ENCODE results near the gene DOK3. TPM values are rescaled to one million over a fixed set of nuclear protein-coding genes. Genes with fewer than 3 reads are reported as not detected.

DOK3 gene
- total RNA-seq, 4 donors from 2014 or later = 0.89 to 7.3 (median 1.8) TPM

DNA sequence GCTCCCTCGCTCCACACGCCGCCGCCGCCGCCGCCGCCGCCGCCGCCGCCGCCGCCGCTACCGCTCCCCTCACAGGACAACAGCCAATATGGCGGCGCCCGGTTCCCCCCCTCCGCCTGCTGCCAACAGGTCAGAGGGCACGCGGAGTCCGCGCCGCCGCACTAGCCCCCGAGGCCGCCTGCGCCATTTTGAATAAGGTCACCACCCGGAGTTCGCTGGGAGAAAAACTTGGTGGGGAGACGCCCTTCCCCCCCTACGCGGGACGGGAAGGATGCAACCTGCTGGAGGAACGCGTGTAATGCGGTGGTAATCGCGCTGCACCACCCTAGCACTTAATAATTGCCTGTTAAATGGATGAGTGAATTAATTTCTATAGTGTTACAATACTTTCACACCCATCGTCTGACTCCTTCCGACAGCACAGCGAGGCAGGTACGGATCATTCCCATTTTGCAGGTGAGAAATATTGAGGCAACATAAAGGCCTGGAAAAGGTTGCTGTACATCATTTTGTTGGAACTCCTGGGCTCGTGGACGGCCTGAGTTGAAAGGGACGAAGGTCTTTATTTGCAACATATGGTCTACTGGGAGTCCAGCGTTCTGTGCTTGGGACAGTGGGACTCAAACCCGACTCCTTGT lies 45.0 kb upstream of the DOK3 start, which contains the start of gene FAM193B:
TSS of gene FAM193B (minus strand) at position 90 of the 638 bp plus-strand sequence. CDS start 105 bp downstream, outside the sequence.
- TF ChIP-seq EP300 (IDR thresholded peaks at IDR 0.05) (no peak), POLR2AphosphoS5 (IDR thresholded peaks at IDR 0.05) (peak in 2 of 3 donors; percentile 42 to 83)
- TF ChIP-seq, protein P1, sequence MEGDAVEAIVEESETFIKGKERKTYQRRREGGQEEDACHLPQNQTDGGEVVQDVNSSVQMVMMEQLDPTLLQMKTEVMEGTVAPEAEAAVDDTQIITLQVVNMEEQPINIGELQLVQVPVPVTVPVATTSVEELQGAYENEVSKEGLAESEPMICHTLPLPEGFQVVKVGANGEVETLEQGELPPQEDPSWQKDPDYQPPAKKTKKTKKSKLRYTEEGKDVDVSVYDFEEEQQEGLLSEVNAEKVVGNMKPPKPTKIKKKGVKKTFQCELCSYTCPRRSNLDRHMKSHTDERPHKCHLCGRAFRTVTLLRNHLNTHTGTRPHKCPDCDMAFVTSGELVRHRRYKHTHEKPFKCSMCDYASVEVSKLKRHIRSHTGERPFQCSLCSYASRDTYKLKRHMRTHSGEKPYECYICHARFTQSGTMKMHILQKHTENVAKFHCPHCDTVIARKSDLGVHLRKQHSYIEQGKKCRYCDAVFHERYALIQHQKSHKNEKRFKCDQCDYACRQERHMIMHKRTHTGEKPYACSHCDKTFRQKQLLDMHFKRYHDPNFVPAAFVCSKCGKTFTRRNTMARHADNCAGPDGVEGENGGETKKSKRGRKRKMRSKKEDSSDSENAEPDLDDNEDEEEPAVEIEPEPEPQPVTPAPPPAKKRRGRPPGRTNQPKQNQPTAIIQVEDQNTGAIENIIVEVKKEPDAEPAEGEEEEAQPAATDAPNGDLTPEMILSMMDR (IDR thresholded peaks at IDR 0.05) = peak in 1 of 2 donors; percentile 36
- Histone ChIP-seq H3K9me3 (no peaks in the 10 kb centered on the region), H3K36me3 (no peaks in the 10 kb centered on the region), H3K27ac (peak within 1 kb of the TSS; percentile 85), H3K27me3 (no peaks in the 10 kb centered on the region), H3K4me1 (peaks cover 29% of the 10 kb centered on the region), H3K4me3 (peak within 1 kb of the TSS; percentile 96)
- DNase-seq (ENCODE audit: low spot score in 2 of 2) = peak; percentile 97 to 99
- 18% methylated on average over 22 of the region's 49 CpGs for WGBS

DNA sequence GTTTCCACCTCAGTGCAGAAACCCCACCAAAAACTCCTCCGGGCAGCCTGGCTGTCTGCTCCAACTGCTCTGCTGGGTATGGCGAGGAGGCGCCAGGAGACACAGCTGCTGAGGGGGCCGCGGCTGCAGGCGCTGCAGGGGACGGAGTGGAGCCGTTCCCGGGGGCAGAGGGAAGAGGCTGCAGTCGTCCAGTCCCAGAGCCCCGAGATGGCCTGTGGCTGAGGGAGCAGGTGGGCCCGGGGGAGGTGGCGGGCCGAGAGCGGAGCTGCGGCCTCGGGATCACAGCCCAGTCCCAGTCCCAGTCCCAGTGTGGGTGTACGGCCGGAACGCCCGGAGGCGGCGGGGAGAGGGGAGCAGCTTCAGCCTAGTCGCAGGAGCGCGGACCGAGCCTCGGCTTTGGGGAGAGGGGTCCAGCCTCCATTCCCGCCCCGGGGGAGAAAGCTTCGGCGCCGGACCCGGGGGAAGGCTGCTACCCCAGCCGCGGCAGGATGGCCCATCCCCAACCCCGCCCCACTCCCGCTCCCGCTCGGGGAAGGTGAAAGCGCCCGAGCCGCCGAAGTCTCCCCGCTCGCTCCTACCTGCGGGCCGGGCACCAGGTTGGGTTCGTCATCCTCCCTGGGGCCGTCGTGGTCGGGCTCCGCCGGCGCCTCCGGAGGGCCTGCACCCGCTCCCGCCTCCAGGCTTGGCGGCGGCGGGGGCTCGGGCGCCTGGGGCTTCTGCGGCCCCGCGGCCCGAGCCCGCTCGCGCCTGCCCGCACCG lies 44.2 kb upstream of the DOK3 start:
- Histone ChIP-seq H3K9me3 (no peaks in the 10 kb centered on the region), H3K4me1 (peaks cover 33% of the 10 kb centered on the region), H3K4me3 (peak overlapping the region; percentile 96), H3K36me3 (no peaks in the 10 kb centered on the region), H3K27me3 (no peaks in the 10 kb centered on the region), H3K27ac (peak overlapping the region; percentile 85)
- 1% methylated on average over 30 of the region's 72 CpGs for WGBS
- peak; percentile 78 to 83 for DNase-seq (ENCODE audit: low spot score in 2 of 2)
- TF ChIP-seq POLR2AphosphoS5 (IDR thresholded peaks at IDR 0.05) = no peak
- TF ChIP-seq EP300 (IDR thresholded peaks at IDR 0.05) = no peak
- no peak for TF ChIP-seq POLR2A (IDR thresholded peaks at IDR 0.05)
- TF ChIP-seq, protein P1 (IDR thresholded peaks at IDR 0.05) = no peak

DNA sequence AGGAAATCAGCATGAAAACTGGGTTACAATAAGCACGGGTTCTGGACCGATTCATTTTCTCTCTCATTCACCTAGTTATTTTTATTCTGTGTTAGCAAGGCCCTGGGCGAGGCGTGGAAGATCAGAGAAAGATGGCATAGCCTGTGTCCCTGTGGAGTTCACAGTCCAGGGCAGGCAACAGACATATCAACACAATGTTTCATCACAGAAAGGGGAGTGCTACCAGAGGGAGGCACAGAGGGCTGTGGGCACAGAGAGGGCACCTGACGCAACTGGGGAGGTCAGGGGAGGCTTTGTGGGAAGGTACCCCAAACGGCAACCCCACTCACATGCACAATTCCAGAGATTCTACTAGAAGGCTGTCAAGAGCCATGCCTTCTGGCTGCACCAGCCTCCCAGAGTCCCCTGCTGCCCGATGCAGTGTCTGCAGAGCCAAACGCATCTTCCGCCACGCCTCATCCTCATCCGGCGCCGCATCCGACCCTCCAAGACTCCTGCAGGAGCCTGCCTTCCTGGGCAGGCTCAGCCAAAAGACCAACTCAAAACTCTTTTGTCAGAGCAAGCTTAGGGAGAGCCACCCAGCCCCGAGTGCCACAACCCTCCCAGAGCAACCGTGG lies 43.3 kb upstream of the DOK3 start:
- Histone ChIP-seq H3K27ac (no peak overlapping the region), H3K4me1 (peaks cover 41% of the 10 kb centered on the region), H3K36me3 (no peaks in the 10 kb centered on the region), H3K4me3 (peak overlapping the region; percentile 96), H3K27me3 (no peaks in the 10 kb centered on the region), H3K9me3 (no peaks in the 10 kb centered on the region)
- 47% methylated on average over 8 of the region's 16 CpGs for WGBS
- TF ChIP-seq POLR2AphosphoS5 (IDR thresholded peaks at IDR 0.05) = no peak
- TF ChIP-seq POLR2A (IDR thresholded peaks at IDR 0.05) = no peak
- TF ChIP-seq EP300 (IDR thresholded peaks at IDR 0.05) = no peak
- TF ChIP-seq, protein P1 (IDR thresholded peaks at IDR 0.05) = no peak
- no peak for DNase-seq (ENCODE audit: low spot score in 2 of 2)

DNA sequence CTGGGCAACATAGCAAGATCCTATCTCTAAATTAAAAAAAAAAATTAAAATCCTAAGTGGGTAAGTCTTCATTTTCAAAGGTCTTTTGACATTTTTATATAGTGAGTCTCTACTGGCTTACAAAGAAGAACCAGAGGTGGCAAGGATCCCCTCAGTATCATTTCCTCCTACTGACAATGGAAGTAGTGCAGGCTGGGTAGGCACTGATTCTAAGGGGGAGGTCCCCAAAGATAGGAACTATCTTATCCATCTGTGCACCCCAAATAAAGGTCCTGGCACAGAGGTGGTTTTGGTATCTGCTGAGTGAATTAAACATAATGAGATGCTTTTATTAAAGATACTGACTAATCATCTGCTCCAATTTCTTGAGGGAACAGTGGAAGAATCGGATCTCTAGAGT lies 40.5 kb upstream of the DOK3 start:
- TF ChIP-seq POLR2AphosphoS5 (IDR thresholded peaks at IDR 0.05) = no peak
- TF ChIP-seq, protein P1 (IDR thresholded peaks at IDR 0.05) = no peak
- TF ChIP-seq POLR2A (IDR thresholded peaks at IDR 0.05) = no peak
- no peak for TF ChIP-seq EP300 (IDR thresholded peaks at IDR 0.05)
- H3K4me1 ChIP-seq = peaks cover 64% of the 10 kb centered on the region
- H3K4me3 ChIP-seq = no peak overlapping the region
- H3K36me3 ChIP-seq = no peaks in the 10 kb centered on the region
- no peak overlapping the region for H3K27ac ChIP-seq
- no peaks in the 10 kb centered on the region for H3K9me3 ChIP-seq
- WGBS = 63% methylated on average over 1 of the region's 1 CpG
- H3K27me3 ChIP-seq = no peaks in the 10 kb centered on the region
- DNase-seq (ENCODE audit: low spot score in 2 of 2) = no peak

DNA sequence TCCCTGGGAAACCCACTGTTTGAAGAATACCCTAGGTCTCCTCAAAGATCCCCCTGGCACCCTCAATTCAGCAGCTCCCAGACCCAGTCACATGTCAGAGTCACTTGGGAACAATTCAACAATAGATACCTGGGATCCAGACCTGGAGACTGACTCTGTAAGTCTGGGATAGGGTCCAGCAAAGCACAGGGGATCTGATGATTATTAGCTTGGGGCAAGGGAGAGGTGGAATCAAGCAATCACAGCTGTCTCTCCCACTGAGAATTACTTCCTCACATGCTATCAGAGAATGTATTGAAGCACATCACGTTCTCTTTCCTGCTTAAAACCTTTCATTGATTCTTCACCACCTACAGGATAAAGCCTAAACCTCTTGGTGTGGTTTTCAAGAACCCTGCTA lies 38.9 kb upstream of the DOK3 start:
- 28% methylated on average over 1 of the region's 1 CpG for WGBS
- peaks cover 72% of the 10 kb centered on the region for H3K4me1 ChIP-seq
- no peaks in the 10 kb centered on the region for H3K27me3 ChIP-seq
- no peaks in the 10 kb centered on the region for H3K36me3 ChIP-seq
- TF ChIP-seq, protein P1 (IDR thresholded peaks at IDR 0.05) = no peak
- TF ChIP-seq POLR2AphosphoS5 (IDR thresholded peaks at IDR 0.05) (no peak), POLR2A (IDR thresholded peaks at IDR 0.05) (no peak), EP300 (IDR thresholded peaks at IDR 0.05) (no peak)
- no peak overlapping the region for H3K27ac ChIP-seq
- no peaks in the 10 kb centered on the region for H3K9me3 ChIP-seq
- DNase-seq (ENCODE audit: low spot score in 2 of 2) = no peak
- no peak overlapping the region for H3K4me3 ChIP-seq

Measured in suprapubic skin (tissue), 4 donors.